IMR-90 (cell line): Measurements from ENCODE around the gene ATF6B. TPM values are rescaled to one million over a fixed set of nuclear protein-coding genes. Genes with fewer than 3 reads are reported as not detected.
"Not testable (repeated sequence)": the region's sequence is repeated elsewhere in the genome, so short reads cannot be mapped to it uniquely, and the experiment has no call there.

Source experiments
- ATAC-seq: fragments of 200-7000 bp; cut with Tn5 transposase; 2 replicates; pipeline ENCODE4 v1.9.1; 2020; ENCODE audit warnings: low read depth, mild to moderate bottlenecking, moderate library complexity
- BruUV-seq: library from RNA; stranded (reverse); fragments of 400-500 nt; replicated peaks from 2 replicates; lab custom pipeline; 2021; lab: Mats Ljungman, UMichigan
- CTCF ChIA-PET: fragments of 300-600 bp; formaldehyde crosslinking; extraction: SDS; loops from one replicate; lab custom pipeline; 2021; ENCODE audit warnings: antibody characterized with exemption; lab: Yijun Ruan, JAX
- POLR2A ChIA-PET: fragments of 300-600 bp; sonication (Branson Sonifier 250); formaldehyde crosslinking; loops from one replicate; lab custom pipeline; 2022; ENCODE audit warnings: antibody characterized with exemption; ENCODE audit not compliant: unreplicated experiment; lab: Charles Lee
- DNase-seq: peaks from one replicate; pipeline ENCODE4 v3.0.0; 2013
- H2AFZ ChIP-seq: replicated peaks from 2 replicates; pipeline ENCODE3; 2013; ENCODE audit warnings: low read length, mild to moderate bottlenecking; ENCODE audit not compliant: poor library complexity
- H2AK5ac ChIP-seq: 2 replicates; pipeline ENCODE4 v1.6.1; 2013; ENCODE audit warnings: low read depth, low read length, inconsistent platforms
- H2AK9ac ChIP-seq: replicated peaks from 2 replicates; pipeline ENCODE3; 2013; ENCODE audit warnings: mild to moderate bottlenecking, low read depth, low read length, moderate library complexity; ENCODE audit not compliant: poor library complexity
- H2BK120ac ChIP-seq: 2 replicates; pipeline ENCODE4 v1.6.1; 2013; ENCODE audit warnings: low read depth, low read length, inconsistent platforms
- H2BK15ac ChIP-seq: 3 replicates; pipeline ENCODE4 v1.6.1; 2013; ENCODE audit warnings: low read depth, low read length, inconsistent platforms
- H2BK20ac ChIP-seq: 2 replicates; pipeline ENCODE4 v1.6.1; 2013; ENCODE audit warnings: low read depth, mild to moderate bottlenecking, inconsistent platforms, low read length, moderate library complexity
- H2BK5ac ChIP-seq: 2 replicates; pipeline ENCODE4 v1.6.1; 2013; ENCODE audit warnings: mild to moderate bottlenecking, low read depth, low read length, inconsistent platforms; ENCODE audit not compliant: poor library complexity, severe bottlenecking
- H3K14ac ChIP-seq: replicated peaks from 2 replicates; pipeline ENCODE4 v1.6.1; 2013; ENCODE audit warnings: low read depth, low read length, inconsistent platforms
- H3K18ac ChIP-seq: 2 replicates; pipeline ENCODE4 v1.6.1; 2013; ENCODE audit warnings: low read depth, low read length, control low read depth
- H3K23ac ChIP-seq: 2 replicates; pipeline ENCODE4 v1.6.1; 2013; ENCODE audit warnings: low read depth, low read length, inconsistent platforms
- H3K27ac ChIP-seq: 2 replicates; pipeline ENCODE4 v1.5.1; 2013; ENCODE audit warnings: mild to moderate bottlenecking, control low read depth, low read length; ENCODE audit not compliant: insufficient read depth
- H3K27me3 ChIP-seq: 2 replicates; pipeline ENCODE4 v1.6.1; 2013; ENCODE audit warnings: low read length; ENCODE audit not compliant: control insufficient read depth, insufficient read depth
- H3K36me3 ChIP-seq: 2 replicates; pipeline ENCODE4 v1.6.1; 2013; ENCODE audit warnings: low read length, mixed read lengths; ENCODE audit not compliant: control insufficient read depth, insufficient read depth
- H3K4ac ChIP-seq: 2 replicates; pipeline ENCODE4 v1.6.1; 2013; ENCODE audit warnings: low read depth, low read length, inconsistent platforms
- H3K4me1 ChIP-seq: 2 replicates; pipeline ENCODE4 v1.6.1; 2013; ENCODE audit warnings: low read length, mixed read lengths; ENCODE audit not compliant: control insufficient read depth, insufficient read depth
- H3K4me2 ChIP-seq: 2 replicates; pipeline ENCODE4 v1.6.1; 2013; ENCODE audit warnings: low read depth, mild to moderate bottlenecking, control low read depth, low read length, moderate library complexity
- H3K4me3 ChIP-seq: 2 replicates; pipeline ENCODE4 v1.5.1; 2013; ENCODE audit warnings: low read depth, mild to moderate bottlenecking, control low read depth, low read length, moderate library complexity; ENCODE audit not compliant: insufficient read depth
- H3K56ac ChIP-seq: 2 replicates; pipeline ENCODE4 v1.6.1; 2013; ENCODE audit warnings: low read length, inconsistent platforms; ENCODE audit not compliant: insufficient read depth; ENCODE audit errors: extremely low read depth
- H3K79me1 ChIP-seq, 2 experiments: 2 replicates each; pipeline ENCODE4 v1.6.1; 2013; ENCODE audit warnings: low read length in 2 of 2, inconsistent platforms in 1 of 2, low read depth in 1 of 2
- H3K9ac ChIP-seq: 2 replicates; pipeline ENCODE4 v1.6.1; 2013; ENCODE audit warnings: low read depth, low read length, control low read depth
- H3K9me1 ChIP-seq: 2 replicates; pipeline ENCODE4 v1.6.1; 2013; ENCODE audit warnings: low read length, inconsistent platforms; ENCODE audit not compliant: insufficient read depth
- H3K9me3 ChIP-seq: 2 replicates; pipeline ENCODE4 v1.6.1; 2013; ENCODE audit warnings: low read length; ENCODE audit not compliant: control insufficient read depth, insufficient read depth
- H4K20me1 ChIP-seq: 2 replicates; pipeline ENCODE4 v1.6.1; 2013; ENCODE audit warnings: low read length, inconsistent platforms; ENCODE audit not compliant: insufficient read depth
- H4K5ac ChIP-seq: 2 replicates; pipeline ENCODE4 v1.6.1; 2013; ENCODE audit warnings: mild to moderate bottlenecking, low read depth, low read length, control low read depth
- H4K8ac ChIP-seq, 2 experiments: 2 replicates each; pipeline ENCODE4 v1.6.1; 2013; ENCODE audit warnings: low read depth in 2 of 2, low read length in 2 of 2, control low read depth in 1 of 2, inconsistent platforms in 1 of 2
- H4K91ac ChIP-seq: 2 replicates; pipeline ENCODE4 v1.6.1; 2013; ENCODE audit warnings: low read depth, low read length, inconsistent platforms; ENCODE audit not compliant: insufficient read depth
- WGBS, 2 experiments: methylation state at CpG; one replicate each; pipeline versions ENCODE4 v1.1.5 to v1.1.7; 2013; ENCODE audit warnings: missing lambda C conversion rate in 2 of 2; ENCODE audit not compliant: insufficient read length in 1 of 2; ENCODE audit errors: extremely low coverage in 2 of 2; 5-methylcytosine and 5-hydroxymethylcytosine counted together
- dilution Hi-C: fragments of 300-500 bp; cut with HindIII; formaldehyde crosslinking; loops from one replicate; pipeline ENCODE4 v1.14.3; 2018; ENCODE audit warnings: low sequenced_read_pairs; ENCODE audit not compliant: unreplicated experiment
- in situ Hi-C: fragments of 300-500 bp; cut with MboI; formaldehyde crosslinking; loops from 3 replicates; pipeline ENCODE4 v1.14.3; 2019; ENCODE audit warnings: low sequenced_read_pairs, inconsistent platforms, mixed read lengths
- intact Hi-C: fragments of 100-400 bp; cut with micrococcal nuclease; formaldehyde crosslinking; loops from 2 replicates; pipeline ENCODE4 v1.10.0; 2022
- polyA plus RNA-seq, 3 experiments: library from polyadenylated mRNA; depleted of rRNA; stranded (reverse); fragments of >200 nt; gene quantifications; 2 replicates each; pipeline ENCODE4 v1.2.3, GENCODE V29; 2012; ENCODE audit warnings: low replicate concordance in 1 of 3
- total RNA-seq: library from RNA; depleted of rRNA; stranded (reverse); fragments of >200 nt; gene quantifications from 2 replicates; pipeline ENCODE4 v1.2.3, GENCODE V29; 2012

Gene ATF6B
- total and polyA plus RNA-seq, 2 of the 4 experiments (the other 2 are of a cell fraction): 7.9 to 69.6 TPM

- ATAC-seq, H3K9me3 ChIP-seq, intact Hi-C loops, H3K4me1 ChIP-seq, H3K27ac ChIP-seq, H2BK5ac ChIP-seq, H3K79me1 ChIP-seq, H4K5ac ChIP-seq, H3K23ac ChIP-seq, H4K91ac ChIP-seq, CTCF ChIA-PET, in situ Hi-C loops, POLR2A ChIA-PET, H3K56ac ChIP-seq, H4K8ac ChIP-seq, H2BK15ac ChIP-seq, H2BK20ac ChIP-seq, H3K14ac ChIP-seq, DNase-seq, H2AK5ac ChIP-seq, H4K20me1 ChIP-seq, H3K36me3 ChIP-seq, H3K4ac ChIP-seq, H3K4me2 ChIP-seq, H2BK120ac ChIP-seq, H2AFZ ChIP-seq, H3K4me3 ChIP-seq, H2AK9ac ChIP-seq, H3K18ac ChIP-seq, dilution Hi-C loops, H3K9me1 ChIP-seq, H3K9ac ChIP-seq: not testable (repeated sequence)
- WGBS, 2 experiments: 100% methylated on average over 3 of the region's 13 CpGs; no CpG with 5 or more reads in 1 of the 2 experiments
- H3K27me3 ChIP-seq: peaks cover 17% of the 10 kb centered on the region
- TSS peak; percentile 68 for BruUV-seq
Observed at GRCh38 chr6:32068315-32068714, 59.7 kb downstream of the ATF6B start.

- H2BK5ac ChIP-seq, H2BK20ac ChIP-seq, H3K9me3 ChIP-seq, H3K4me3 ChIP-seq, H3K4ac ChIP-seq, H3K36me3 ChIP-seq, ATAC-seq, H3K14ac ChIP-seq, H3K18ac ChIP-seq, H3K23ac ChIP-seq, intact Hi-C loops, H4K8ac ChIP-seq, H2AK9ac ChIP-seq, H3K27ac ChIP-seq, H3K9me1 ChIP-seq, H3K79me1 ChIP-seq, H3K4me1 ChIP-seq, H3K56ac ChIP-seq, dilution Hi-C loops, H4K91ac ChIP-seq, POLR2A ChIA-PET, H3K4me2 ChIP-seq, H3K9ac ChIP-seq, in situ Hi-C loops, DNase-seq, BruUV-seq, CTCF ChIA-PET, H2BK15ac ChIP-seq, H2BK120ac ChIP-seq, H4K5ac ChIP-seq, H4K20me1 ChIP-seq, H2AFZ ChIP-seq, H2AK5ac ChIP-seq: not testable (repeated sequence)
- peaks cover 18% of the 10 kb centered on the region for H3K27me3 ChIP-seq
- no CpG with 5 or more reads among the region's 19 CpGs for WGBS, 2 experiments
Observed at GRCh38 chr6:32067521-32067920, 60.5 kb downstream of the ATF6B start.
